Measurements from ENCODE around the gene EPPIN.
"Not testable (repeated sequence)": the region's sequence is repeated elsewhere in the genome, so short reads cannot be mapped to it uniquely, and the experiment has no call there.

Gene EPPIN

DNA sequence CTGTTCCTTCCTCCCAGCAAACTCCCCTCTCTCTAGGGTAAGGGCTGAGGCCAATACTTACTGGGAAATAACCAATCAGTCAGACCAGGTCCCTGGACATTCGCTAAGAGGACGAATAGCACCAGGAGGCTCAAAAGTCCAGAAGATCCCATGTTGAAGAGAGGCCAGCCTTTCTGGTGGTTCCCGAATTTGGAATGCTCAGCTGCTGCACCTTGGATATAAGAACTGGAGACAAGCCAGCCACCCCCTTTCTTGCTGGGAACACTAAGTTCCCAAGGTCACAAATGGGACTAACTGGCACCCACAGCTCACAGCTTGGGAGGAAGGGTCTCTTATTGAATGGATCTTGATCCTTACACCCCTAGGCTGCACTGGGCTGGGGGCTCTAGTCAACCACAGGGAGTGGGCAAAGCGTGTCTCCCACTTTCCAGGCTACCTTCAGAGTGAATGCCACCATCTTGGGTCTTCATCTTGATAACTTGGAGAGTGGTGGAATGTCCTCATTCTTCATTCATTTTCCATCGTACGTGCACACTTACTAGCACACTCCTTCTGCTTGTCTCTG, at the start of gene EPPIN:
TSS of gene EPPIN (minus strand) at position 196 of the 565 bp plus-strand sequence. CDS start at position 152, 44 bp downstream.
- no peak for DNase-seq

DNA sequence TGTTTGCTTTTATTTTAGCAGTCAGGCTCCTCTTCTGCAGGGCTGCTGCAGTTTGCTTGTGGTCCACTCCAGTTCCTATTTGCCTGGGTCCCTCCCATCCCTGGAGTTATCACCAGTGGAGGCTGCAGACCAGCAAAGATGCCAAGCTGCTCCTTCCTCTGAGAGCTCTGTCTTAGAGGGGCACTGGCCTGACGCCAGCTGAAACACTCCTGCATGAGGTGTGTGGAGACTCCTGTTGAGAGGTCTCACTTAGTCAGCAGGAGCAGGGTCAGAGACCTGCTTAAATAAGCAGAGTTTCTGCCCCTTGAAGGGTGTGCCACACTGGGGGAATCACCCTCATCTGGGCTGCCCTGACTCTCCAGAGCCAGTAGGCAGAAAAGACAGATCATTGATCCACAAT, 48.0 kb upstream of the EPPIN start:
- DNase-seq = no peak

DNA sequence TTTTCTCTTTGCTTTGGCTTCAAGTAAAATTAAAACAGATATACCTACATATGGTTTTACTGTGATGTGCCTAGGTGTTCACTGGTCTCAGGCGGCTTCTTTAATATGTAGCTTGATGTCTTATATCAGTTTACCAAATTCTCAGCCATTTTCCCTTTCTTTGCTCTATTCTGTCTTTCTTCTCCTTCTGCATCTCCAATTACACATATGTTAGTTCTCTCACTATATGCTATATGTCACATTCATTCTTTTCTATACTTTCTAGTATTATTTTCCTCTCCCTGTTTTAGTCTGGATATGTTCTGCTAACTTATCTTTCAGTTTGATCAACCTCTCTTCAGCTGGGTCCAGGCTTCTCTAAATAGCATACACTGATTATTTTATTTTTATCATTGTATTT, 46.3 kb upstream of the EPPIN start:
- no peak for DNase-seq

DNA sequence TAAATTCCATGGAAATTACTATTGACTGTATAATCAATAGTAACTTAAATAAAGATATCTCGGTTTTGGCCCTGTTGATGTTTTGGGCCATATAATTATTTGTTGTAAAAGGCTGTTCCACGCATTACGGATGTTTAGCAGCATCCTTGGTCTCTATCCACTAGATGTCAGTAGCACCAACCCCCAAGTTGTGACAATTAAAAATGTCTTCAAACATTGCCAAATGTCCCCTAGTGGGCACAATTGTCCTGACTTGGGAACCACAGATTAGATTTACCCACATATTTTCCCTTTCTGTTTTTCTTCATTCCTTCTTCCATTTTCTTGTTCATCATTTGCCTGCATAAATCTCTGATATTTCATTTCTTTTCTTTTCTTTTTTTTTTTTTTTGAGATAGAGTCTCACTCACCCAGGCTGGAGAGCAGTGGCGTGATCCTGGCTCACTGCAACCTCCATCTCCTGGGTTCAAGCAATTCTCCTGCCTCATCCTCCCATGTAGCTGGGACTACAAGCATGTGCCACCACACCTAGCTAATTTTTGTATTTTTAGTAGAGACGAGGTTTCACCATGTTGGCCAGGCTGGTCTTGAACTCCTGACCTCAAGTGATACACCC, 45.5 kb upstream of the EPPIN start:
- DNase-seq = no peak

DNA sequence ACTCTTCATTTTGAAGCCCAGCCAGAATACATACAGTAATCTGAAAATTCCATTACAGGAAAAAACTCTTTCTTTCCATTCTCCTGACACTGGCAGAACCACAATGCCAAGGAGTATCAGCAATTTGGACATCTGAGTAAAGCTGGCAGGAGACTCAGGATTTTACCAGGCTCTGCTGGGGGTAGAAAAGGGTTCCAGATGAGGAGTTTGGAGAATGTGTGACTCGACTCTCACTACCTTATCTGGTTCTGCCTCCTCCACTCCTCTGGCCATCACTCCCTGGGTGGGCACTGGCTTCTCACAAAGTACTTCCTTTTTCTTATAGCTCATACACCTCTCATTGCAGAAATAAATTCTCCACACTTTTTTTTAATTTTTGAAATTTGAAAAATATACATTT, 42.5 kb upstream of the EPPIN start:
- no peak for DNase-seq

DNA sequence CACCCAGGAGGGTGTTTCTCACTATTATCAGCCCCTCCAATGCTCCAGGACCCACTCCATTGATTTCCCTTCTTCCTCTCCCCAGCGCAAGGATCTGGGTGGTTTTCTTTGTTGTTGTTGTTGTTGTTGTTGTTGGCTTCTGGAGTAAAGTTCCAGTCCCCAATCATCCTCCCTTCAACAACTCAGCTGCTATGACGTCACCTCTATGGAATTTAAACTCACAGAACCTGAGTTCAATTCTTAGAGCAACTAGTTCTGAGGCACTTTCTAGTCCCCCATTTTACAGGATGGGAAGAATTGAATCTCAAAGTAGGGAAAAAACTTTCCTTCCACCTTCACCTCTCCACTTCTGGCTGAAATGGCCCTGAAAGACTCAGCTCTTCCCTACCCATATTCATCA, 41.6 kb upstream of the EPPIN start:
- DNase-seq = no peak

DNA sequence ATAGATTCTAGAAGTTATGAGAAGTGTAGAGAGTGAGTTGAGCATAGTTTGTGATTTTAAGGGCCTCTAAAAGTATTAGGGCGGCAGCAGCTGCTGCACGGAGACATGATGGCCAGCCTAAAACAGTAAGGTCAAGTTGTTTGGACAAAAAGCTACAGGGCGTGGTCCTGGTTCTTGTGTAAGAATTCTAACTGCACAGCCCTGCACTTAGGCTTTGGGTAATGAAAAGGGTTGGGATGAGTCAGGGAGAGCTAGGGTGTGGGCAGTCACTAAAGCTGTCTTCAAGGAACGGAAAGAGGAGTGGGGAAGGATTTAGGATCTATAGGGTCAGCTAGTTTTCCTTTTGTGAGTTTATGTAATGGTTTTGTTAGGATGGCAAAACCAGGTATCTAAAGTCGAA, 38.8 kb upstream of the EPPIN start:
- DNase-seq = not testable (repeated sequence)

DNA sequence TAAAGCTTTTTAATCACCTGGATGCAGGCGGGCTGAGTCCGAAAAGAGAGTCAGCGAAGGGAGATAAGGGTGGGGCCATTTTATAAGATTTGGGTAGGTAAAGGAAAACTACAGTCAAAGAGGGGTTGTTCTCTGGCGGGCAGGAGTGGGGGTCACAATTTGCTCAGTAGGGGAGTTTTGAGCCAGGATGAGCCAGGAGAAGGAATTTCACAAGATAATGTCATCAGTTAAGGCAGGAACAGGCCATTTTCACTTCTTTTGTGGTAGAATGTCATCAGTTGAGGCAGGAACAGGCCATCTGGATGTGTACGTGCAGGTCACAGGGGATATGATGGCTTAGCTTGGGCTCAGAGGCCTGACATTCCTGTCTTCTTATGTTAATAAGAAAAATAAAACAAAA, 37.1 kb upstream of the EPPIN start:
- not testable (repeated sequence) for DNase-seq

DNA sequence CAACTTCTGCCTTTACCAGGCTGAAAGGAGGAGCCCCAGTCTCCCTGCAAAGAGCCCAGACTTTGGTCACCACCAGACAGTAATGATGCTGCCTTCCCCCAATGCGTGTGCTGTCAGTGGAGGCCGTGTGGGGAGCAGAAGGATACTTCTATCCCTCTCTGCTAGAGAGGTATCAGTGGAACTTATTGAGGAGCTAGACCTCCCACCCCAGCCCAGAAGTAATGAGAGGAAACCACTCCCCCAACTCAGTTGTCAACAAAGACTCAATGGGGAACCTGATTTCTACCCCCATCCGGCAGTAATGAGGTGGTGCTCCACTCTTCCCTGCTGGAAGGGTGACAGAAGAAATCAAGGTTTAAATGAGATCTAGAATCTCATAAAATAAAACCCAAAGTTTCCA, 36.3 kb upstream of the EPPIN start:
- no peak for DNase-seq

DNA sequence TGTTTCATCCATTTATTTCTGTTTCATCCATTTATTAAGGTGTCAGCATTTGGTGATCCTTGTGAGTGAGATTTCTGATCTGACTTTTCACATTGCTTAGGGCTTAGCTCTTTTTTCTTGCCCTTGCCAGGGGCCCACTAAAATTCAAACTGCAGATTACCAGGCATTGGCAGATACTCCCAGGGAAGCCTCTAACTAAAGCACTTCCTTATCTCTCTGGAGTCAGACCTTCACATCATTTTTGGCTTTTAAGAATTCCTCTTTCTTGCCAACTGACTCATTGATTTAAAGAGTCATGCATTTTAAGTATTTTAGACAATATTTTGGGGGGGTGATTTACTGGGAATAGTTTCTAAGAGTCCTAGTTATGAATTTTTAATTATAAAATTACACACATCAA, 34.5 kb upstream of the EPPIN start:
- no peak for DNase-seq

DNA sequence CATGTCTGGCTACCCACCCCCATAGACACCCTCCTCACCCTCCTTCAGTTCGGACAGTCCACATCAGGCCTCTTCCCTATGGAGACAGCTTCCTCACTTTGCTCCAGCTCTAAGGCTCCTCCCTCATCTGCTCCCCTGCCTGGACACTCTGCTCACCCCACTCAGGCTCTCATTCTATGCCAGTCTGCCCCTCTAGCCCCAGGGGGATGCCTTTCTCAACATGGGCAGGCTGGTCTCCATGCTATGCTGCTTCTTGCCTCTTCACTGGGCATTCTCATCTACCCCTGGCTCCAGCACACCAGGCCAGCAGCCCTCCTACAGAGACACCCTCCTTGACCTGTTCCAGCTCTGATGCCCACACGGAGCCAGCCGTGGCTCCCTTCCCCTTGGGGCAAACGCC, 32.0 kb upstream of the EPPIN start, which contains the start of gene WFDC8:
TSS of gene WFDC8 (minus strand) at position 101 of the 400 bp plus-strand sequence. CDS start at position 64, 37 bp downstream.
- no peak for DNase-seq

DNA sequence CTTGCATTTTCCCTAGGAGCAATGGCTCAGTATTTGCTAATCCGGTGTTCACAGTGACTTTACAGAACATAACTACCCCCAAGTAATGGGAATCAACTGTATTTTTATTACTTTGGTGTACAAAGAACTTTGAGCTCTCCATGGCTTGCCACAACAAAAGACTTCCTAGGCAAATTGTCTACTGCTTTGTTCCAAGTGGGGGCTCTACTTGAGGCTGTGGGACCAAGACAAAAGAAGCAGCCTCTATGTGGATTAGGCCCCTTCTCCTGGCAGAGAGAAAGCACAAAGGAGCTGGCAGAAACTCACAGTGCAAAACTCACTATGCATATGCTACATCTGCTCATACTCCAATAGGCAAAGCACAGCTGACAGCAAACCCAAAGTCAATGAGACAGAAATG, 31.0 kb upstream of the EPPIN start:
- DNase-seq = no peak

DNA sequence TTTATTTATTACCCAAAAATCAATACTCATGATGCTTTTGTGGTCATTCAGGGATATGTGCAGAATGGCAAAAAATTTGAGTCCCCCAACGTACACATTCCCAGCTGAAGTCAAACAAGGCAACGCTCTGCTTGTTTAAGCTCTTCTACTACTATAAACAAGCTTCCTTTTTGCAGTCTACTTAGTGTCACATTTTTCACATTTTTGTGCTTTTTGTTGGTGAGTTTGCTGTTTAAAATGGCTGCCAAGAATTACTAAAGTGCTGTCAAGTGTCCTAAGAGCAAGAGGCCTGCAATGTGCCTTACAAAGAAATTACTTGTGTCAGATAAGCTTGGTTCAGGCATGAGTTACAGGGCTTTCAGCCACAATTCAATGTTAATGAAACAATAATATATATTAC, 29.8 kb upstream of the EPPIN start:
- DNase-seq = no peak

DNA sequence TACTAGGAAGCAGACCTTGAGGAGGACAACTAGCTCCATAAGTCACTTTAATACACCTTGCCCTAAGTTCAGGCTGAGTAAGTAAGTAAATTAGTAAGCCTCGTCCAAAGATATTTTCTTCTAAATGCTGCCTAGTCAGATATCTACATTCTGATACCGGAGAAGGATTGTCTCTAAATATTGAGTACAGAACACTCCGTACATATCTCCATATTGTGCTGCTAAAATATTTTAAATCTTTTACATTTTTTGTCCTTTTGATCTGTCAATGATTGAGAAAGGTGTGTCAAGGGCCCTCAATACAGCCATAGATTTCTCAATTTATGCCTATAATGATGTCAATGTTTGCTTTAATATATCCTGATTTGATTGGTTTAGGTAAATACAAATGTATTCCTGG, 28.7 kb upstream of the EPPIN start:
- DNase-seq = no peak

DNA sequence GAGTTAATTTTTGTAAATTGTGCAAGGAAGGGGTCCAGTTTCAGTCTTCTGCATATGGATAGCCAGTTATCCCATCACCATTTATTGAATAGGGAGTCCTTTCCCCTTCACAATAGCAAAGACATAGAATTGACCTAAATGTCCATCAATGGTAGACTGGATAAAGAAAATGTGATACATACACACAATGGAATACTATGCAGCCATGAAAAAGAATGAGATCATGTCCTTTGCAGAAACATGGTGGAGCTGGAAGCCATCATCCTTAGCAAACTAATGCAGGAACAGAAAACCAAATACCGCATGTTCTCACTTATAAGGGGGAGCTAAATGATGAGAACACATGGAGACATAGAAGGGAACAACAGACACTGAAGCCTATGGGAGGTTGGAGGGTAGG, 22.4 kb upstream of the EPPIN start:
- DNase-seq = not testable (repeated sequence)

DNA sequence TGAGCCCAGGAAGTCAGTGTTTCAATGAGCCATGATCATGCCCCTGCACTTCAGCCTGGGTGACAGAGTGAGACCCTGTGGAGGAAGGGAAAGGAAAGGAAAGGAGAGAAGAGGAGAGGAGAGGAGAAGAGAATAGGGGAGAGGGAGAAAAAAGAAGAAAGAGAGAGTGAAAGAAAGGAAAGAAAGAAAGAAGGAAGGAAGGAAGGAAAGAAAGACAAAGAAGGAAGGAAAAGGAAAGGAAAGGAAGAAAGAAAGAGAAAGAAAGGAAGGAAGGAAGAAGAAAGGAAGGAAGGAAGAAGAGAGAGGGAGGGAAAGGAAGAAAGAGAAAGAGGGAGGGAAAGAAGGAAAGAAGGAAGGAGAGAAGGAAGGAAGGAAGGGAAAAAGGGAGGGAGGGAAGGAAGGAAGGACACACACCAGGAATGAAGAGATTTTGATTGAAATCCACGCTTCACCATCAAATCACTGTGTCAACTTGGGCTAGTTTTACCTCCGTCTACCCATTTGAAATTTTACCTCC, 17.6 kb upstream of the EPPIN start:
- no peak for DNase-seq

DNA sequence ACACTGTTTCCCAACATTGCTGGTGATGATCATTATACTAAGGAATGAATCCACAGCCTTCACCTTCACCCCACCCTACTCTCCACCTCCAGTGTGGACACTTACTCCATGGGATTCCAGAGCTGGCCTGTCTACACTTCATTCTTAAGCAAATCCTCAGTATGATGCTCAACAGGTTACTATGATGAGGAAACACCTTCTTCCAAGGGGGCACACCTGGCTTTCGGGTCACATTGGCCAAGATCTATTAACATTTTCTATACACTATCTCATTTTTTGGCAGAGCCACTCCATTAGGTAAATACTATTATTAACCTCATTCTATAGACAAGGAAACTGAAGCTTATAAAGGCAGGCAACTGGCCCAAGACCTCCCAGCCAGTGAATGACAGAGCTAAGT, 8.0 kb upstream of the EPPIN start:
- no peak for DNase-seq

DNA sequence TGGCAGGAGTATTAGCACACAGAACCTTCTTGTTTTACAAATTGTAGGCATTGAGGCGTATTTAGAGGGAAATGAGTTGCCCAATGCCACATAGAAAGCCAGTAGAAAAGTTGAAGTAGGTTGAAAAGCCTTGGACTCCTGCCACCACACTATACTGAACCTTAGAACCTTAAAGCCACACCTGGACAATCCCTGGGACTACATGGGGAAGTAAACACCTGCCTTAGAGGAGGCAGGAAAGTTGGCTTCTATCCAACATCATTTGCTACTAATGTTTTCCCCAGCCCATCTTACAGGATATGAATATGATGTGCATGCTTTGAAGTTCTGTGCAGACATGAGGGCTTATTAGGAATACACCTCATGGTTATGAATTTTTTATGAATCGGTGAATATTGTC, 5.3 kb upstream of the EPPIN start:
- DNase-seq = no peak

DNA sequence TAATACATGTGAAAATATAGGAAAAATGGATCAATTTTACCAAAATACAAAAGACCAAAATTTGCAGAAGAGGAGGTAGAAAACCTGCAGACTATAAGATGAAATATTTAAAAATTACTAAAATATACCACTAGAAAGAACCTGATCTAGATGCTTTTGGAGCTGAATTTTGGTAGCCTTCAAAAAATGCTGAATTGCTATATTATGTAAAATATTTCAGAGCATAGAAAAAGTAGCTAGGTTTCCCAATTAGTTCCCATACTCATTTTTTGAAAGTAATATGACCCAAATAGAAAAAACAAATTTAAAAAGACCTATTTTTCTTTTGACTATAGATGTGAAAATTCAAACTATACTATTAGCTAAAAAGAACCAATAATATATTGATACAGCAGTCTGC, 3.6 kb upstream of the EPPIN start:
- DNase-seq = no peak

DNA sequence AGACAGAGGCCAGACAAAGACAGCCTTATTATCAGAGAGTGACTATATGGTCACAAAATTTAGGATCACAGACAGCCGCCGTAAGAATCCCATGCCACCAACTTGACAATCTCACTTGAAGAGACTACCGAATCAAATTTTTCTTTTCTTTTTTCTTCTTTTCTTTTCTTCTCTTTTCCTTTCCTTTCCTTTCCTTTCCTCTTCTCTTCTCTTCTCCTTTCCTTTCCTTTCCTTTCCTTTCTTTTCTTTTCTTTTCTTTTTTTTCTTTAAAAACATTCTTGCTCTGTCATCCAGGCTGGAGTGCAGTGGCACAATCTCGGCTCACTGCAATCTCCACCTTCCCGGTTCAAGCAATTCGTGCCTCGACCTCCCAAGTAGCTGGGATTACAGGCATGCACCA, 1.2 kb upstream of the EPPIN start:
- DNase-seq = no peak

DNA sequence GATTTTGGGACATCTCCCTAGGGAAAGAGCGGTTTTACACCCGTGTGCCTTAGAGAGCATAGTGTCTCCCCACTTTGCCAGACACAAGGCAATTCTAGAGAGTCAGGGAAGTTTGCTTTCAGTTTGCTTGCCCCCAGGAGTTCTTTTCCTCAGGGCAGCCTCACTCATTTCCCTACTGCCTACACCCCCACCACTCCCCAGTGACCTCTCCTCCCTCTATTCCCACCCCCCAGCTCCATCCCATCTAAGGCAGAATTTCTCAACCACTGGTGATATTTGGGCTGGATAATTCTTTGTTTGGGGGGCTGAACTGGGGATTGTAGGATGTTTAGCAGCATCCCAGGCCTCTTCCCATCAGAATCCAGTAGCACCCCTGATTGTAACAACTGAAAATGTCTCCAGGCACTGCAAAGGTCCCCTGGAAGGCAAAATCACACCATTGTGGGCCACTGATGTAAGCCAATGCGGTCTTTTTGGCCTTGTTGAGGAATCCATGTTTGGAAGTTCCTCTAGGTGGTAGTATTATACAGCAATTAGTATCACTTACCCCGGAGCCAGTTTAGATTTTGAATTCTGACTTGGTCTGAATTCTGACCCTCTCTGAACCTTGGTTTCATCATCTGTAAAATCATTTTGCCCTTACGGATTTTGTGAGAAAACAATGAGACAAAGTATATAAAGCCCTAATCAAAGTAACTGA, 1.3 kb downstream of the EPPIN start:
- DNase-seq = no peak

DNA sequence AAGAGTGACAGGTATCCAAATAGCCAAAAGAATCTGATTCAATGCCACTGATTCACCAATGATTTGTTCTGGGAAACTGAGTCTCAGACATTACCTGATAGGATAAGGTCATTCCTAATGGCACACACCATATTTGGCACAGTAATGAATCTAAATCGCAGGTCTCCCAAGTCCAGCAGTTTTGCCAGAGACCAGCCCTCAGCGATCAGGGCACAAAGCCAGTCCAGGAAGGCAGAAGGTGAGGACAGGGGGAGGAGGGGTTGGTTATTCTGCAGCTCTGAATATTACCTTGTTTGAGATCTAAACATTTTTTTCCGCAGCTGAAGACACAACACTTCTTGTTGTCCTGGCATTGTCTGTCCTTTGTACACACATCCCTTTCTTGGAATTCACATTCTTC, 1.9 kb downstream of the EPPIN start:
- no peak for DNase-seq

DNA sequence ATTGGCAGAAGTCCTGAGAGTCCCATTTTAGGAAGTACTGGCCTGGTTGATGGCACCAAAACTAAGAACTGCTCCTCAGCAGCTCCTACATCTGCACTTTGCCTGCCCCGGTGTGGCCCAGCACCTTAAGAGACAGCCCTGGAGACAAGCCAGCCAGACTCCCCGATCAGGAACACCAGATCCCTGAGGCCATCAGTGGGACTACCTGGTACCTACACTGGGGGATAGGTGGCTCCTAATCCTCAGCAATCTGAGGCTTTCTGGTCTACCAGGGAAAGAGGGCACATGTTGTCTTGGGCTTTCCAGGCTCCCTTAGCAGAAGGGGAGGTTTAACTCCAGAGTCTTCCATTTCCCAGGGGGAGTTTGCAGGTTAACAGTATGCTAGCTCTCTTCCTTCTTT, 7.8 kb downstream of the EPPIN start, which contains the start of gene WFDC6:
TSS of gene WFDC6 (minus strand) at position 101 of the 400 bp plus-strand sequence. CDS start at position 26, 75 bp downstream.
- DNase-seq = no peak

DNA sequence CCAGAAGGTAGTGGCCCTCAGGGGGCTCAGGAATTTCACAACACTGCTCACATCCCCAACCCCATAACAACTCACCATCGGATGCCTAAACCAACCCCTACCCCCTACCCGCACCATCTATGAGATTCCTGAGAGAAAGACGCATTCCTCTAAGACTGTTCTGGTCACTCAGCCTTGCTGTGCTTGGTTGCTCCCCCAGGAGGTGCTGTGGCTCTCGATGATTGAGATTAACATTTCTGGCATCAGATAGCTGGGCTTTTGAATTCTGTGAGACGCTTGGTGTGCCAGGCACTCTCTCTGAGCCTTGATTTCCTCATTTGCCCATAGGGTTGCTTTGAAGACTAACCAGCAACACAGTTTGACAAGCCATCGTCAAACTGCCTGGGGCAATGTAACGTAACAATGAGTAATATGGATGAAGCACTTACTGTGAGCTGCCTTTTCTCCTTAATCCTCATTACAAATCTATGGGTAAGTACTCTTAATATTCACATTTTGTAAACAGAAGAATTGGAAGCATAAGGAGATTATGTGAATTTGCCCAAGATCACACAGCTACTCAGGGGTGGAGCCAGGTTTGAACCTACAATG, 8.9 kb downstream of the EPPIN start:
- no peak for DNase-seq
